GM20000 (cell line): Measurements from ENCODE around the gene VEZT.
"Not testable (repeated sequence)": the region's sequence is repeated elsewhere in the genome, so short reads cannot be mapped to it uniquely, and the experiment has no call there.

Experiments
- DNase-seq: peaks from one replicate; pipeline ENCODE4 v3.0.0; 2012; ENCODE audit warnings: low spot score
- CTCF ChIP-seq: IDR thresholded peaks from 2 replicates; pipeline ENCODE4 v1.5.1; 2012; ENCODE audit warnings: mild to moderate bottlenecking, control low read depth; ENCODE audit errors: extremely low read depth, missing control alignments

VEZT gene

GRCh38 chr12:95237315-95237714 lies 19.7 kb downstream of the VEZT start:
- TF ChIP-seq CTCF, result no peak
- no peak for DNase-seq

GRCh38 chr12:95238150-95238549 lies 20.5 kb downstream of the VEZT start:
- DNase-seq, result no peak
- TF ChIP-seq CTCF, result no peak

- DNase-seq, result no peak
- TF ChIP-seq CTCF, result no peak
These were observed 21.6 kb downstream of the VEZT start for GRCh38 chr12:95239216-95239615.

GRCh38 chr12:95239835-95240234 lies 22.2 kb downstream of the VEZT start:
- DNase-seq, result not testable (repeated sequence)

GRCh38 chr12:95240556-95240955 lies 22.9 kb downstream of the VEZT start:
- no peak for TF ChIP-seq CTCF
- DNase-seq, result peak; percentile 37

GRCh38 chr12:95241138-95241537 lies 23.5 kb downstream of the VEZT start:
- not testable (repeated sequence) for DNase-seq

GRCh38 chr12:95241761-95242506 lies 24.3 kb downstream of the VEZT start:
- DNase-seq, result no peak
- no peak for TF ChIP-seq CTCF

GRCh38 chr12:95243497-95244183 lies 26.0 kb downstream of the VEZT start:
- no peak for TF ChIP-seq CTCF
- no peak for DNase-seq
